ENCODE data around the gene FBXW12. TPM values are rescaled to one million over a fixed set of nuclear protein-coding genes. Genes with fewer than 3 reads are reported as not detected.
A peak's percentile ranks its signal among the peaks of the same experiment; 100 is the strongest.
"Not testable (repeated sequence)": the region's sequence is repeated elsewhere in the genome, so short reads cannot be mapped to it uniquely, and the experiment has no call there.

FBXW12 gene
- total RNA-seq, 1 donor from 2014 or later: not detected

- no peak for DNase-seq (ENCODE audit: extremely low read depth, low read depth, low spot score)
Observed at GRCh38 chr3:48372377-48372770, 355 bp downstream of the FBXW12 start.

GRCh38 chr3:48372862-48373435 is 930 bp downstream of the FBXW12 start:
- no peak for DNase-seq (ENCODE audit: extremely low read depth, low read depth, low spot score)

GRCh38 chr3:48387634-48388033 is 15.6 kb downstream of the FBXW12 start:
- DNase-seq (ENCODE audit: extremely low read depth, low read depth, low spot score): no peak

GRCh38 chr3:48388966-48389365 is 16.9 kb downstream of the FBXW12 start:
- DNase-seq (ENCODE audit: extremely low read depth, low read depth, low spot score): no peak

- no peak for DNase-seq (ENCODE audit: extremely low read depth, low read depth, low spot score)
Observed at GRCh38 chr3:48394391-48394790, 22.4 kb downstream of the FBXW12 start.

- DNase-seq (ENCODE audit: extremely low read depth, low read depth, low spot score): no peak
Observed at GRCh38 chr3:48395714-48396113, 23.7 kb downstream of the FBXW12 start.

- no peak for DNase-seq (ENCODE audit: extremely low read depth, low read depth, low spot score)
Observed at GRCh38 chr3:48397767-48398681, 26.0 kb downstream of the FBXW12 start.

- no peak for DNase-seq (ENCODE audit: extremely low read depth, low read depth, low spot score)
Observed at GRCh38 chr3:48398701-48399386, 26.8 kb downstream of the FBXW12 start.

- DNase-seq (ENCODE audit: extremely low read depth, low read depth, low spot score): no peak
Observed at GRCh38 chr3:48399387-48400172, 27.6 kb downstream of the FBXW12 start.

- peak; percentile 16 for DNase-seq (ENCODE audit: extremely low read depth, low read depth, low spot score)
Observed at GRCh38 chr3:48400824-48401433, 28.9 kb downstream of the FBXW12 start.

- not testable (repeated sequence) for DNase-seq (ENCODE audit: extremely low read depth, low read depth, low spot score)
Observed at GRCh38 chr3:48401434-48401901, 29.4 kb downstream of the FBXW12 start.

GRCh38 chr3:48402281-48402732 is 30.3 kb downstream of the FBXW12 start:
- DNase-seq (ENCODE audit: extremely low read depth, low read depth, low spot score): peak; percentile 37

- no peak for DNase-seq (ENCODE audit: extremely low read depth, low read depth, low spot score)
Observed at GRCh38 chr3:48402907-48403306, 30.9 kb downstream of the FBXW12 start.

- no peak for DNase-seq (ENCODE audit: extremely low read depth, low read depth, low spot score)
Observed at GRCh38 chr3:48403533-48404439, 31.8 kb downstream of the FBXW12 start.

- DNase-seq (ENCODE audit: extremely low read depth, low read depth, low spot score): no peak
Observed at GRCh38 chr3:48404440-48405342, 32.7 kb downstream of the FBXW12 start.

GRCh38 chr3:48405343-48405881 is 33.4 kb downstream of the FBXW12 start:
- no peak for DNase-seq (ENCODE audit: extremely low read depth, low read depth, low spot score)

- no peak for DNase-seq (ENCODE audit: extremely low read depth, low read depth, low spot score)
Observed at GRCh38 chr3:48405971-48406370, 34.0 kb downstream of the FBXW12 start.

All from glomerular endothelial cell (primary cell).